H1 (cell line): ENCODE measurements around the gene SRP14. TPM values are rescaled to one million over a fixed set of nuclear protein-coding genes. Genes with fewer than 3 reads are reported as not detected.

Experiments
- CTCF ChIA-PET: fragments of 300-600 bp; sonication (Branson Sonifier 250); formaldehyde crosslinking; loops from one replicate; lab custom pipeline; 2021; ENCODE audit not compliant: partially characterized antibody; lab: Charles Lee
- POLR2A ChIA-PET: fragments of 300-600 bp; sonication (Branson Sonifier 250); formaldehyde crosslinking; loops from one replicate; lab custom pipeline; 2021; ENCODE audit warnings: inconsistent platforms; ENCODE audit not compliant: partially characterized antibody; lab: Charles Lee
- DNase-seq, 2 experiments: peaks; one replicate each; pipeline versions ENCODE4 v3.0.0 to v3.0.0-alpha.2; 2010 to 2022; ENCODE audit warnings: low spot score in 2 of 2, low read depth in 1 of 2, mixed read lengths in 1 of 2
- FAIRE-seq: peaks from 2 replicates; lab custom pipeline; 2011; peaks lifted over from hg19 to GRCh38; lab: Jason Lieb, UNC
- H2AFZ ChIP-seq: 2 replicates; pipeline ENCODE4 v1.8.1; 2012; ENCODE audit warnings: low read length, inconsistent platforms
- H2AK5ac ChIP-seq: 2 replicates; pipeline ENCODE4 v1.6.1; 2013; ENCODE audit warnings: low read depth, low read length
- H2BK120ac ChIP-seq: replicated peaks from 2 replicates; pipeline ENCODE3; 2013; ENCODE audit warnings: low read depth, low read length, inconsistent platforms
- H2BK12ac ChIP-seq: 2 replicates; pipeline ENCODE4 v1.6.1; 2013; ENCODE audit warnings: low read depth, low read length
- H2BK15ac ChIP-seq: 2 replicates; pipeline ENCODE4 v1.6.1; 2013; ENCODE audit warnings: low read length
- H2BK20ac ChIP-seq: 2 replicates; pipeline ENCODE4 v1.6.1; 2013; ENCODE audit warnings: low read length
- H2BK5ac ChIP-seq: 2 replicates; pipeline ENCODE4 v1.6.1; 2013; ENCODE audit warnings: low read depth, low read length
- H3K14ac ChIP-seq: 2 replicates; pipeline ENCODE4 v1.6.1; 2013; ENCODE audit warnings: inconsistent platforms; ENCODE audit not compliant: insufficient read length
- H3K18ac ChIP-seq: 2 replicates; pipeline ENCODE4 v1.6.1; 2013; ENCODE audit warnings: low read length; ENCODE audit errors: extremely low read depth
- H3K23ac ChIP-seq: 2 replicates; pipeline ENCODE4 v1.6.1; 2013; ENCODE audit warnings: inconsistent platforms; ENCODE audit not compliant: insufficient read length
- H3K23me2 ChIP-seq: 2 replicates; pipeline ENCODE4 v1.6.1; 2013; ENCODE audit warnings: low read depth, low read length
- H3K27ac ChIP-seq: 2 replicates; pipeline ENCODE4 v1.6.1; 2011; ENCODE audit warnings: low read depth, low read length, inconsistent platforms
- H3K27me3 ChIP-seq, 4 experiments: replicated peaks in 1 of 4; 1 replicate in 1 of 4; 2 replicates in 3 of 4; pipeline versions ENCODE4 v1.6.1 to v1.8.1; 2011 to 2013; ENCODE audit warnings: low read length in 3 of 4, mild to moderate bottlenecking in 3 of 4, inconsistent platforms in 2 of 4, mixed read lengths in 2 of 4, moderate library complexity in 1 of 4; ENCODE audit not compliant: control insufficient read depth in 3 of 4, insufficient read depth in 3 of 4; ENCODE audit errors: extremely low read depth in 1 of 4
- H3K36me3 ChIP-seq, 4 experiments: 2 replicates each; pipeline versions ENCODE4 v1.6.1 to v1.8.1; 2011 to 2013; ENCODE audit warnings: mild to moderate bottlenecking in 4 of 4, low read length in 3 of 4, moderate library complexity in 2 of 4, control low read depth in 1 of 4, inconsistent platforms in 1 of 4; ENCODE audit not compliant: insufficient read depth in 4 of 4, control insufficient read depth in 2 of 4
- H3K4ac ChIP-seq: replicated peaks from 2 replicates; pipeline ENCODE3; 2013; ENCODE audit warnings: low read length, low read depth, mixed read lengths, inconsistent platforms; ENCODE audit not compliant: insufficient read length
- H3K4me1 ChIP-seq, 4 experiments: replicated peaks in 1 of 4; 1 replicate in 1 of 4; 2 replicates in 3 of 4; pipeline versions ENCODE4 v1.6.1 to v1.8.1; 2011 to 2013; ENCODE audit warnings: low read length in 3 of 4, inconsistent platforms in 2 of 4, mixed read lengths in 1 of 4; ENCODE audit not compliant: insufficient read depth in 4 of 4, control insufficient read depth in 3 of 4
- H3K4me2 ChIP-seq, 2 experiments: 2 replicates each; pipeline versions ENCODE4 v1.6.1 to v1.8.1; 2011 to 2013; ENCODE audit warnings: low read depth in 2 of 2, low read length in 2 of 2, control low read depth in 1 of 2, inconsistent platforms in 1 of 2, mild to moderate bottlenecking in 1 of 2; ENCODE audit not compliant: insufficient read depth in 1 of 2
- H3K4me3 ChIP-seq, 4 experiments: fragments of 200-600, 300-600 bp in 1 of 4; sonication (generic), shearing (Covaris generic), sonication (Bioruptor Twin) in 1 of 4; 2 replicates each; pipeline versions ENCODE4 v1.5.1 to v1.8.1; 2011 to 2016; ENCODE audit warnings: low read length in 4 of 4, low read depth in 3 of 4, control low read depth in 2 of 4, inconsistent platforms in 2 of 4, mild to moderate bottlenecking in 2 of 4, mixed read lengths in 1 of 4, moderate library complexity in 1 of 4; ENCODE audit not compliant: insufficient read depth in 2 of 4; ENCODE audit errors: extremely low read depth in 1 of 4
- H3K56ac ChIP-seq: replicated peaks from 2 replicates; pipeline ENCODE3; 2013; ENCODE audit warnings: low read depth, mild to moderate bottlenecking, mixed read lengths, low read length, inconsistent platforms; ENCODE audit not compliant: insufficient read length
- H3K79me1 ChIP-seq: 2 replicates; pipeline ENCODE4 v1.6.1; 2013; ENCODE audit warnings: low read depth, low read length, control low read depth
- H3K79me2 ChIP-seq, 2 experiments: 2 replicates each; pipeline versions ENCODE4 v1.6.1 to v1.8.1; 2012 to 2013; ENCODE audit warnings: low read length in 2 of 2, mild to moderate bottlenecking in 2 of 2, inconsistent platforms in 1 of 2; ENCODE audit not compliant: insufficient read depth in 2 of 2, control insufficient read depth in 1 of 2
- H3K9ac ChIP-seq, 4 experiments: replicated peaks in 1 of 4; 1 replicate in 1 of 4; 2 replicates in 3 of 4; pipeline versions ENCODE4 v1.6.1 to v1.8.1; 2011 to 2013; ENCODE audit warnings: low read depth in 3 of 4, low read length in 3 of 4, control low read depth in 2 of 4, mild to moderate bottlenecking in 2 of 4, moderate library complexity in 2 of 4, inconsistent platforms in 1 of 4; ENCODE audit errors: extremely low read depth in 1 of 4
- H3K9me3 ChIP-seq, 2 experiments: 2 replicates each; pipeline versions ENCODE4 v1.6.1 to v1.8.1; 2012 to 2013; ENCODE audit warnings: mild to moderate bottlenecking in 2 of 2, moderate library complexity in 2 of 2, control low read depth in 1 of 2, inconsistent platforms in 1 of 2, low read depth in 1 of 2, low read length in 1 of 2, mixed read lengths in 1 of 2; ENCODE audit not compliant: insufficient read depth in 2 of 2
- H4K20me1 ChIP-seq, 2 experiments: replicated peaks in 1 of 2; 2 replicates each; pipeline versions ENCODE3 to v1.8.1; 2011 to 2013; ENCODE audit warnings: inconsistent platforms in 2 of 2, low read length in 2 of 2, mild to moderate bottlenecking in 1 of 2; ENCODE audit not compliant: insufficient read depth in 2 of 2, control insufficient read depth in 1 of 2
- H4K5ac ChIP-seq: 2 replicates; pipeline ENCODE4 v1.6.1; 2013; ENCODE audit warnings: low read length, low read depth, mixed read lengths, inconsistent platforms; ENCODE audit not compliant: insufficient read length
- H4K8ac ChIP-seq: 2 replicates; pipeline ENCODE4 v1.8.0; 2013; ENCODE audit warnings: mild to moderate bottlenecking, moderate library complexity, low read length, inconsistent platforms; ENCODE audit not compliant: insufficient read depth; ENCODE audit errors: extremely low read depth
- H4K91ac ChIP-seq: replicated peaks from 2 replicates; pipeline ENCODE3; 2013; ENCODE audit warnings: low read length, mixed read lengths, inconsistent platforms; ENCODE audit not compliant: insufficient read length
- ATF2 ChIP-seq: IDR thresholded peaks from 2 replicates; pipeline ENCODE4 v1.6.1; 2012; ENCODE audit warnings: low read length, inconsistent platforms
- CEBPB ChIP-seq: IDR thresholded peaks from 2 replicates; pipeline ENCODE4 v1.6.1; 2012; ENCODE audit warnings: low read depth, low read length
- EZH2 ChIP-seq: fragments of 200-600 bp; sonication (generic); IDR thresholded peaks from 2 replicates; pipeline ENCODE4 v1.7.1; 2012; ENCODE audit warnings: low read depth, mild to moderate bottlenecking, moderate library complexity, low read length, inconsistent platforms; ENCODE audit not compliant: severe bottlenecking
- NRF1 ChIP-seq: IDR thresholded peaks from 2 replicates; pipeline ENCODE4 v1.6.1; 2011; ENCODE audit warnings: mild to moderate bottlenecking, low read depth, low read length, improper control_type of control experiment
- RNF2 ChIP-seq: fragments of 200-900, 300-1000 bp; sonication (generic); IDR thresholded peaks from 2 replicates; pipeline ENCODE4 v1.7.1; 2016; ENCODE audit warnings: borderline replicate concordance, low read depth, mild to moderate bottlenecking, antibody characterized with exemption, low read length; ENCODE audit not compliant: poor library complexity, severe bottlenecking; ENCODE audit errors: missing control alignments
- RXRA ChIP-seq: IDR thresholded peaks from 2 replicates; pipeline ENCODE4 v1.6.1; 2011; ENCODE audit warnings: low read depth, mild to moderate bottlenecking, low read length, moderate library complexity; ENCODE audit not compliant: insufficient read depth
- SIN3A ChIP-seq, 2 experiments: IDR thresholded peaks in 1 of 2; conservative IDR thresholded peaks in 1 of 2; 2 replicates each; pipeline ENCODE4 v1.6.1; 2011 to 2012; ENCODE audit warnings: low read length in 2 of 2, improper control_type of control experiment in 1 of 2, low read depth in 1 of 2, mild to moderate bottlenecking in 1 of 2
- SIRT6 ChIP-seq: IDR thresholded peaks from one replicate; pipeline ENCODE4 v1.7.1; 2012; ENCODE audit warnings: low read length, inconsistent platforms
- SP4 ChIP-seq: IDR thresholded peaks from 2 replicates; pipeline ENCODE4 v1.6.1; 2012; ENCODE audit warnings: low read length, inconsistent platforms
- TAF1 ChIP-seq: IDR thresholded peaks from 2 replicates; pipeline ENCODE4 v1.6.1; 2011; ENCODE audit warnings: mild to moderate bottlenecking, low read depth, low read length
- YY1 ChIP-seq: IDR thresholded peaks from 2 replicates; pipeline ENCODE4 v1.6.1; 2011; ENCODE audit warnings: low read depth, mild to moderate bottlenecking, low read length
- WGBS, 2 experiments: shearing (Covaris generic) in 1 of 2; methylation state at CpG; one replicate each; pipeline versions ENCODE4 v1.1.6 to v1.1.7; 2013 to 2015; ENCODE audit warnings: low lambda C conversion rate in 2 of 2, mixed read lengths in 2 of 2, inconsistent platforms in 1 of 2, low coverage in 1 of 2, missing lambda C conversion rate in 1 of 2; ENCODE audit not compliant: insufficient replicate concordance in 2 of 2, insufficient coverage in 1 of 2, insufficient read length in 1 of 2; ENCODE audit errors: extremely low coverage in 1 of 2, missing lambda C conversion rate in 1 of 2; 5-methylcytosine and 5-hydroxymethylcytosine counted together
- polyA plus RNA-seq, 7 experiments: library from polyadenylated mRNA; depleted of rRNA in 3 of 7; stranded (reverse) in 5 of 7; unstranded in 2 of 7; fragments of >200 nt in 5 of 7; fragments of 200-250 nt in 2 of 7; gene quantifications; 1 replicate in 5 of 7; 2 replicates in 1 of 7; 4 replicates in 1 of 7; pipeline versions ENCODE4 v1.2.1 to v1.2.3, GENCODE V29; 2011 to 2013; ENCODE audit warnings: missing spikeins in 2 of 7, mixed read lengths in 2 of 7
- total RNA-seq: library from RNA; stranded (reverse); fragmentation: NEBNext Ultra II Directional; extraction: Animal tissue kit (Norgen Biotek cat#: 25700); gene quantifications from 2 replicates; pipeline ENCODE4 v1.2.1, GENCODE V29; 2021

Gene SRP14
- total and polyA plus RNA-seq, 2 of the 8 experiments (the other 6 are each of a cell fraction or from before 2014, with no cell fraction given), result 186 to 223 TPM

GRCh38 chr15:40028193-40028592 is 10.8 kb downstream of the SRP14 start:
- H3K4ac ChIP-seq, result no peak overlapping the region
- no peaks in the 10 kb centered on the region for H3K4me1 ChIP-seq
- no peaks in the 10 kb centered on the region for H3K79me1 ChIP-seq
- H3K14ac ChIP-seq, result no peak overlapping the region
- FAIRE-seq (no peak), DNase-seq (no peak)
- H4K8ac ChIP-seq, result no peak overlapping the region
- no peak overlapping the region for H2AFZ ChIP-seq
- H3K79me2 ChIP-seq, result no peaks in the 10 kb centered on the region
- no peak overlapping the region for H3K23ac ChIP-seq
- ChIA-PET POLR2A (interaction anchor here (0.6 kb wide), 1 partner anchor 164 kb away, joined by 3 read pairs; no protein-coding TSS in a partner anchor), CTCF (interaction anchor here (0.6 to 1.1 kb wide), 5 partner anchors 9 to 1786 kb away, joined by 3 to 5 read pairs (median 3); no protein-coding TSS in a partner anchor)
- H3K4me3 ChIP-seq, result no peak overlapping the region
- H2BK15ac ChIP-seq, result no peak overlapping the region
- no peak overlapping the region for H3K56ac ChIP-seq
- no peak overlapping the region for H2BK12ac ChIP-seq
- no peak overlapping the region for H3K18ac ChIP-seq
- H2AK5ac ChIP-seq, result no peak overlapping the region
- no peaks in the 10 kb centered on the region for H3K9me3 ChIP-seq
- WGBS, 2 experiments, result 90% methylated on average over 3 of the region's 3 CpGs; no CpG with 5 or more reads in 1 of the 2 experiments
- no peak overlapping the region for H3K9ac ChIP-seq
- H3K27me3 ChIP-seq, result no peaks in the 10 kb centered on the region
- no peaks in the 10 kb centered on the region for H4K20me1 ChIP-seq
- H2BK120ac ChIP-seq, result no peak overlapping the region
- H3K36me3 ChIP-seq, result peaks cover 23 to 76% (median 49%) of the 10 kb centered on the region in 4 experiments
- H2BK20ac ChIP-seq, result no peak overlapping the region
- no peak overlapping the region for H2BK5ac ChIP-seq
- no peak overlapping the region for H4K5ac ChIP-seq
- no peak overlapping the region for H3K4me2 ChIP-seq
- H3K23me2 ChIP-seq, result no peaks in the 10 kb centered on the region
- no peak overlapping the region for H3K27ac ChIP-seq
- no peak overlapping the region for H4K91ac ChIP-seq
- no peak for TF ChIP-seq ATF2
- no peak for TF ChIP-seq SP4
- TF ChIP-seq YY1, result no peak
- TF ChIP-seq RXRA, result no peak
- TF ChIP-seq SIN3A (conservative IDR thresholded peaks at IDR 0.05 in 1 of 2, IDR thresholded peaks at IDR 0.05 in 1 of 2; ENCODE audit: low read depth in 1 of 2, low read length in 2 of 2), result no peak
- TF ChIP-seq NRF1, result no peak
- TF ChIP-seq EZH2, result no peak
- no peak for TF ChIP-seq TAF1
- TF ChIP-seq SIRT6, result no peak
- TF ChIP-seq RNF2, result no peak
- no peak for TF ChIP-seq CEBPB
